H9 (cell line): ENCODE results near the gene RPL23. TPM values are rescaled to one million over a fixed set of nuclear protein-coding genes. Genes with fewer than 3 reads are reported as not detected.

Source experiments
- DNase-seq: peaks from one replicate; pipeline ENCODE4 v3.0.0-alpha.2; 2017
- H2AFZ ChIP-seq: one replicate; pipeline ENCODE4 v1.6.1; 2013; ENCODE audit warnings: mild to moderate bottlenecking, low read length, control low read depth, moderate library complexity
- H2AK5ac ChIP-seq: 2 replicates; pipeline ENCODE4 v1.6.1; 2013; ENCODE audit warnings: low read length, control low read depth, mixed read lengths; ENCODE audit not compliant: insufficient read length
- H2BK120ac ChIP-seq: one replicate; pipeline ENCODE4 v1.6.1; 2013; ENCODE audit warnings: low read depth, mild to moderate bottlenecking, low read length, control low read depth, inconsistent platforms; ENCODE audit not compliant: poor library complexity, severe bottlenecking
- H2BK12ac ChIP-seq: 2 replicates; pipeline ENCODE4 v1.6.1; 2013; ENCODE audit warnings: low read length, control low read depth, mixed read lengths, low read depth; ENCODE audit not compliant: insufficient read length
- H2BK15ac ChIP-seq: 2 replicates; pipeline ENCODE4 v1.6.1; 2013; ENCODE audit warnings: low read depth, low read length, control low read depth
- H2BK20ac ChIP-seq: one replicate; pipeline ENCODE4 v1.6.1; 2013; ENCODE audit warnings: low read depth, mild to moderate bottlenecking, low read length, control low read depth, inconsistent platforms; ENCODE audit not compliant: poor library complexity, severe bottlenecking
- H2BK5ac ChIP-seq: 2 replicates; pipeline ENCODE4 v1.6.1; 2013; ENCODE audit warnings: low read length, control low read depth, mixed read lengths; ENCODE audit not compliant: insufficient read length
- H3K14ac ChIP-seq: 2 replicates; pipeline ENCODE4 v1.6.1; 2013; ENCODE audit warnings: low read length, control low read depth; ENCODE audit not compliant: insufficient read depth
- H3K18ac ChIP-seq: 2 replicates; pipeline ENCODE4 v1.6.1; 2013; ENCODE audit warnings: low read depth, mild to moderate bottlenecking, mixed read lengths, low read length, control low read depth; ENCODE audit not compliant: insufficient read length
- H3K23ac ChIP-seq: 2 replicates; pipeline ENCODE4 v1.6.1; 2013; ENCODE audit warnings: low read length, control low read depth, mixed read lengths, low read depth; ENCODE audit not compliant: insufficient read length
- H3K23me2 ChIP-seq: 2 replicates; pipeline ENCODE4 v1.6.1; 2013; ENCODE audit warnings: low read depth, mild to moderate bottlenecking, mixed read lengths, low read length, control low read depth; ENCODE audit not compliant: insufficient read length, poor library complexity, severe bottlenecking
- H3K27ac ChIP-seq: 2 replicates; pipeline ENCODE4 v1.5.1; 2013; ENCODE audit warnings: low read length, control low read depth, mixed read lengths, low read depth; ENCODE audit not compliant: insufficient read length
- H3K27me3 ChIP-seq: 2 replicates; pipeline ENCODE4 v1.6.1; 2013; ENCODE audit warnings: low read length, control low read depth, inconsistent platforms; ENCODE audit not compliant: insufficient read depth
- H3K4ac ChIP-seq: 2 replicates; pipeline ENCODE4 v1.6.1; 2013; ENCODE audit warnings: low read depth, mild to moderate bottlenecking, control low read depth, inconsistent platforms, low read length, moderate library complexity
- H3K4me1 ChIP-seq: 2 replicates; pipeline ENCODE4 v1.6.1; 2013; ENCODE audit warnings: low read length, control low read depth, inconsistent platforms; ENCODE audit not compliant: insufficient read depth
- H3K4me2 ChIP-seq: 2 replicates; pipeline ENCODE4 v1.6.1; 2013; ENCODE audit warnings: low read length, control low read depth, mixed read lengths; ENCODE audit not compliant: insufficient read length, insufficient read depth
- H3K56ac ChIP-seq: 2 replicates; pipeline ENCODE4 v1.6.1; 2013; ENCODE audit warnings: low read depth, mild to moderate bottlenecking, mixed read lengths, low read length, control low read depth; ENCODE audit not compliant: insufficient read length
- H3K79me1 ChIP-seq: 2 replicates; pipeline ENCODE4 v1.6.1; 2013; ENCODE audit warnings: low read depth, mild to moderate bottlenecking, moderate library complexity, low read length, control low read depth, inconsistent platforms; ENCODE audit not compliant: insufficient read depth, poor library complexity, severe bottlenecking
- H3K79me2 ChIP-seq: 2 replicates; pipeline ENCODE4 v1.6.1; 2013; ENCODE audit warnings: low read length, control low read depth, inconsistent platforms; ENCODE audit not compliant: insufficient read depth
- H3K9ac ChIP-seq: 2 replicates; pipeline ENCODE4 v1.6.1; 2013; ENCODE audit warnings: low read length, control low read depth, mixed read lengths; ENCODE audit not compliant: insufficient read length; ENCODE audit errors: extremely low read depth
- H3K9me3 ChIP-seq: one replicate; pipeline ENCODE4 v1.6.1; 2013; ENCODE audit warnings: low read depth, low read length, inconsistent platforms; ENCODE audit not compliant: control insufficient read depth
- H3T11ph ChIP-seq: one replicate; pipeline ENCODE4 v1.6.1; 2013; ENCODE audit warnings: mild to moderate bottlenecking, low read length, control low read depth, inconsistent platforms
- H4K20me1 ChIP-seq: one replicate; pipeline ENCODE4 v1.6.1; 2013; ENCODE audit not compliant: control insufficient read depth, insufficient read length, insufficient read depth
- H4K5ac ChIP-seq: 2 replicates; pipeline ENCODE4 v1.6.1; 2013; ENCODE audit warnings: low read depth, mild to moderate bottlenecking, mixed read lengths, low read length, control low read depth; ENCODE audit not compliant: insufficient read length
- H4K8ac ChIP-seq: replicated peaks from 2 replicates; pipeline ENCODE4 v1.6.1; 2013; ENCODE audit warnings: low read length, control low read depth, mixed read lengths, low read depth; ENCODE audit not compliant: insufficient read length
- H4K91ac ChIP-seq: 2 replicates; pipeline ENCODE4 v1.6.1; 2013; ENCODE audit warnings: low read depth, mild to moderate bottlenecking, moderate library complexity, mixed read lengths, low read length, control low read depth; ENCODE audit not compliant: insufficient read length
- H3K27ac Mint-ChIP-seq, 3 experiments: 2 replicates in 2 of 3; 3 replicates in 1 of 3; pipeline ENCODE4 v1.8.0; 2020 to 2021; ENCODE audit warnings: mixed read lengths in 3 of 3, mild to moderate bottlenecking in 1 of 3, moderate library complexity in 1 of 3
- H3K27me3 Mint-ChIP-seq: 2 replicates; pipeline ENCODE4 v1.8.0; 2021; ENCODE audit warnings: low read depth, mild to moderate bottlenecking, moderate library complexity, mixed read lengths
- H3K36me3 Mint-ChIP-seq, 3 experiments: 2 replicates in 2 of 3; 3 replicates in 1 of 3; pipeline ENCODE4 v1.8.0; 2020 to 2021; ENCODE audit warnings: low read depth in 3 of 3, mixed read lengths in 3 of 3; ENCODE audit not compliant: insufficient read depth in 1 of 3
- H3K4me1 Mint-ChIP-seq, 2 experiments: 2 replicates each; pipeline ENCODE4 v1.8.0; 2020; ENCODE audit warnings: mixed read lengths in 2 of 2
- H3K4me3 Mint-ChIP-seq, 2 experiments: 2 replicates in 1 of 2; 3 replicates in 1 of 2; pipeline ENCODE4 v1.8.0; 2020 to 2021; ENCODE audit warnings: mild to moderate bottlenecking in 2 of 2, mixed read lengths in 2 of 2, moderate library complexity in 1 of 2
- H3K9me3 Mint-ChIP-seq, 2 experiments: 2 replicates in 1 of 2; 3 replicates in 1 of 2; pipeline ENCODE4 v1.8.0; 2020; ENCODE audit warnings: mild to moderate bottlenecking in 2 of 2, mixed read lengths in 2 of 2, moderate library complexity in 1 of 2
- CTCF ChIP-seq: fragments of 200-600 bp; sonication (generic); conservative IDR thresholded peaks from 3 replicates; pipeline ENCODE4 v1.8.0; 2021; ENCODE audit warnings: antibody characterized with exemption, mild to moderate bottlenecking
- WGBS: extraction: QIAGEN DNeasy Blood & Tissue Kit; methylation state at CpG from one replicate; pipeline ENCODE4 v1.1.7; 2013; ENCODE audit warnings: missing lambda C conversion rate, low lambda C conversion rate, mixed read lengths; ENCODE audit not compliant: insufficient read length; ENCODE audit errors: extremely low coverage; 5-methylcytosine and 5-hydroxymethylcytosine counted together
- total RNA-seq: library from RNA; stranded (reverse); gene quantifications from 2 replicates; pipeline ENCODE4 v1.2.1, GENCODE V29; 2021

Gene RPL23
- total RNA-seq, 1 experiment from 2014 or later, result 2,084 TPM

GRCh38 chr17:38885728-38886642, 32.5 kb upstream of the RPL23 start:
- Histone ChIP-seq H4K91ac (no peak overlapping the region), H2BK120ac (no peak overlapping the region), H3K79me2 (peaks cover 4% of the 10 kb centered on the region; the same call in 1 of the 2 replicates), H2AK5ac (no peak overlapping the region), H4K8ac (no peak overlapping the region), H3T11ph (no peak overlapping the region), H2AFZ (no peak overlapping the region), H3K14ac (no peak overlapping the region; the same call in 1 of the 2 replicates), H2BK20ac (no peak overlapping the region), H3K9ac (no peak overlapping the region), H3K79me1 (peaks cover 3% of the 10 kb centered on the region), H3K4ac (no peak overlapping the region), H3K9me3 (no peaks in the 10 kb centered on the region), H2BK5ac (no peak overlapping the region), H3K23ac (no peak overlapping the region), H4K5ac (no peak overlapping the region), H4K20me1 (no peaks in the 10 kb centered on the region), H3K23me2 (no peaks in the 10 kb centered on the region), H3K27ac (no peak overlapping the region), H3K56ac (no peak overlapping the region), H3K27me3 (no peaks in the 10 kb centered on the region), H3K4me2 (no peak overlapping the region), H2BK12ac (no peak overlapping the region), H3K4me1 (peaks cover 2% of the 10 kb centered on the region; the same call in 1 of the 2 replicates), H2BK15ac (no peak overlapping the region), H3K18ac (no peak overlapping the region)
- Mint-ChIP-seq H3K4me3 (peak overlapping the region in 1 of 2 experiments; percentile 41; a peak in 2 of 5 replicates), H3K4me1 (peaks cover 49 to 65% of the 10 kb centered on the region in 2 experiments), H3K27me3 (no peaks in the 10 kb centered on the region), H3K9me3 (no peaks in the 10 kb centered on the region), H3K27ac (peak overlapping the region; percentile 5 to 70 (median 66)), H3K36me3 (peaks cover 4 to 53% (median 30%) of the 10 kb centered on the region in 3 experiments; a peak in 5 of 7 replicates)
- TF ChIP-seq CTCF, result no peak
- WGBS, result 100% methylated on average over 1 of the region's 11 CpGs
- peak; percentile 34 for DNase-seq
